OCI-LY1 (cell line): Measurements from ENCODE around the gene FUT9.

Experiments used
- CTCF ChIP-seq: fragments of 200-600 bp; sonication (generic), shearing (Covaris generic); IDR thresholded peaks from 2 replicates; pipeline ENCODE4 v1.5.1; 2017; ENCODE audit warnings: mild to moderate bottlenecking, antibody characterized with exemption, low read length, moderate library complexity, mixed read lengths
- EZH2 ChIP-seq: fragments of 200-600 bp; sonication (generic), shearing (Covaris generic); IDR thresholded peaks from 2 replicates; pipeline ENCODE4 v1.8.0; 2017; ENCODE audit warnings: borderline replicate concordance, mixed run types, mild to moderate bottlenecking, antibody characterized with exemption, low read length, moderate library complexity, mixed read lengths

- TF ChIP-seq CTCF (no peak), EZH2 (no peak)
Observed at GRCh38 chr6:96150431-96150830, 134.7 kb downstream of the FUT9 start.
